ENCODE data around the gene SERPINA5.

DNA sequence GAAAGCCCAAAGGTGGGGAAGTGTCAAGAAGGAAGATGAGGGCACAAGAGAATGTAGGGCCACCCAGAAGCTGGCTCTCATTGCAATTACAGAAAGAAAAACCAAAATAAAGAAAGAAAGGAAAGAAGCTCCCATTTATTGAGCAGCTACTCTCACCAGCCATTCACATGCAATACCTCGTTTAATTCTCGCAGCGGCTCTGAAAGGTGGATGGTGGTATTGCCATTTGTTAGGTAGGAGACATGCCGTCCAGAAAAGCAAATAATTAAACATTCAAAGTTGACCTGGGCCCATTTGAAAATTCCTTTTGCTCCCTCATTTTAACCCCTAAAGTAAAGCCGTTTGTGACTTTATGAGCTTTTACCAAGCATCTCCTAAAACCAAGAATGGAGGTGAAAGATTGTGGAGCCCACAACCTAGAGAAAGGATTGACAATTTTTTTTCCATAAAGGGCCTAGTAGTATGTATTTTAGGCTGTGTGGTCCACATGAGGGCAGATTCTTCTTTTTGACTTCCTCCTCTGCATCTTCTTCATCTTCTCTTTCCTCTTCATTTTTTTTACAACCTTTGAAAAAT lies 36.2 kb downstream of the SERPINA5 start:
- TF ChIP-seq POLR2AphosphoS5 (IDR thresholded peaks at IDR 0.05; ENCODE audit: low read depth, low read length) (no peak), TAF1 (IDR thresholded peaks at IDR 0.05; ENCODE audit: low read depth, low read length) (no peak), POLR2A (IDR thresholded peaks at IDR 0.05; ENCODE audit: low read depth, low read length) (no peak), PAX5 (IDR thresholded peaks at IDR 0.05; ENCODE audit: insufficient read depth, low read length, severe bottlenecking) (no peak), SPI1 (IDR thresholded peaks at IDR 0.05; ENCODE audit: low read depth, low read length) (no peak)

Data from GM12891 (cell line).